ENCODE data around the gene CTNNA3.

GRCh38 chr10:67110286-67110685 is 585.7 kb downstream of the CTNNA3 start:
- TF ChIP-seq, protein P1, sequence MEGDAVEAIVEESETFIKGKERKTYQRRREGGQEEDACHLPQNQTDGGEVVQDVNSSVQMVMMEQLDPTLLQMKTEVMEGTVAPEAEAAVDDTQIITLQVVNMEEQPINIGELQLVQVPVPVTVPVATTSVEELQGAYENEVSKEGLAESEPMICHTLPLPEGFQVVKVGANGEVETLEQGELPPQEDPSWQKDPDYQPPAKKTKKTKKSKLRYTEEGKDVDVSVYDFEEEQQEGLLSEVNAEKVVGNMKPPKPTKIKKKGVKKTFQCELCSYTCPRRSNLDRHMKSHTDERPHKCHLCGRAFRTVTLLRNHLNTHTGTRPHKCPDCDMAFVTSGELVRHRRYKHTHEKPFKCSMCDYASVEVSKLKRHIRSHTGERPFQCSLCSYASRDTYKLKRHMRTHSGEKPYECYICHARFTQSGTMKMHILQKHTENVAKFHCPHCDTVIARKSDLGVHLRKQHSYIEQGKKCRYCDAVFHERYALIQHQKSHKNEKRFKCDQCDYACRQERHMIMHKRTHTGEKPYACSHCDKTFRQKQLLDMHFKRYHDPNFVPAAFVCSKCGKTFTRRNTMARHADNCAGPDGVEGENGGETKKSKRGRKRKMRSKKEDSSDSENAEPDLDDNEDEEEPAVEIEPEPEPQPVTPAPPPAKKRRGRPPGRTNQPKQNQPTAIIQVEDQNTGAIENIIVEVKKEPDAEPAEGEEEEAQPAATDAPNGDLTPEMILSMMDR (tag by site-specific recombination; IDR thresholded peaks at IDR 0.05) = no peak
- TF ChIP-seq REST (tag by site-specific recombination; IDR thresholded peaks at IDR 0.05) = no peak
- TF ChIP-seq, protein P2, sequence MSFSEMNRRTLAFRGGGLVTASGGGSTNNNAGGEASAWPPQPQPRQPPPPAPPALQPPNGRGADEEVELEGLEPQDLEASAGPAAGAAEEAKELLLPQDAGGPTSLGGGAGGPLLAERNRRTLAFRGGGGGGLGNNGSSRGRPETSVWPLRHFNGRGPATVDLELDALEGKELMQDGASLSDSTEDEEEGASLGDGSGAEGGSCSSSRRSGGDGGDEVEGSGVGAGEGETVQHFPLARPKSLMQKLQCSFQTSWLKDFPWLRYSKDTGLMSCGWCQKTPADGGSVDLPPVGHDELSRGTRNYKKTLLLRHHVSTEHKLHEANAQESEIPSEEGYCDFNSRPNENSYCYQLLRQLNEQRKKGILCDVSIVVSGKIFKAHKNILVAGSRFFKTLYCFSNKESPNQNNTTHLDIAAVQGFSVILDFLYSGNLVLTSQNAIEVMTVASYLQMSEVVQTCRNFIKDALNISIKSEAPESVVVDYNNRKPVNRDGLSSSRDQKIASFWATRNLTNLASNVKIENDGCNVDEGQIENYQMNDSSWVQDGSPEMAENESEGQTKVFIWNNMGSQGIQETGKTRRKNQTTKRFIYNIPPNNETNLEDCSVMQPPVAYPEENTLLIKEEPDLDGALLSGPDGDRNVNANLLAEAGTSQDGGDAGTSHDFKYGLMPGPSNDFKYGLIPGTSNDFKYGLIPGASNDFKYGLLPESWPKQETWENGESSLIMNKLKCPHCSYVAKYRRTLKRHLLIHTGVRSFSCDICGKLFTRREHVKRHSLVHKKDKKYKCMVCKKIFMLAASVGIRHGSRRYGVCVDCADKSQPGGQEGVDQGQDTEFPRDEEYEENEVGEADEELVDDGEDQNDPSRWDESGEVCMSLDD (tag by site-specific recombination; IDR thresholded peaks at IDR 0.05) = no peak
- TF ChIP-seq ZNF335 (tag by site-specific recombination; conservative IDR thresholded peaks at IDR 0.05) = no peak
- TF ChIP-seq IKZF3 (tag by site-specific recombination; IDR thresholded peaks at IDR 0.05) = no peak
- no peak for TF ChIP-seq PBX3 (CRISPR knock-in tag; IDR thresholded peaks at IDR 0.05)
- no peak for TF ChIP-seq ZNF398 (tag by site-specific recombination; IDR thresholded peaks at IDR 0.05)
- no peak for TF ChIP-seq ZNF837 (tag by site-specific recombination; IDR thresholded peaks at IDR 0.05)
- TF ChIP-seq KLF9 (tag by site-specific recombination; IDR thresholded peaks at IDR 0.05; ENCODE audit: low read depth) = no peak
- TF ChIP-seq SALL2 (tag by site-specific recombination; IDR thresholded peaks at IDR 0.05; ENCODE audit: borderline replicate concordance) = no peak
- no peak for TF ChIP-seq ZBTB7A (tag by site-specific recombination; IDR thresholded peaks at IDR 0.05; ENCODE audit: low read depth)
- no peak for TF ChIP-seq ZNF239 (tag by site-specific recombination; IDR thresholded peaks at IDR 0.05)
- TF ChIP-seq TCF7L2 (IDR thresholded peaks at IDR 0.05; ENCODE audit: borderline replicate concordance, low read depth, low read length) = no peak
